Cerebellar cortex (tissue), 1 donor: Measurements from ENCODE around the gene RASEF.

Experiments
- DNase-seq: peaks from one replicate; pipeline ENCODE4 v3.0.0-alpha.2; 2015; ENCODE audit warnings: low spot score

Gene RASEF

GRCh38 chr9:83056174-83056573, 6.8 kb downstream of the RASEF start:
- no peak for DNase-seq

DNA sequence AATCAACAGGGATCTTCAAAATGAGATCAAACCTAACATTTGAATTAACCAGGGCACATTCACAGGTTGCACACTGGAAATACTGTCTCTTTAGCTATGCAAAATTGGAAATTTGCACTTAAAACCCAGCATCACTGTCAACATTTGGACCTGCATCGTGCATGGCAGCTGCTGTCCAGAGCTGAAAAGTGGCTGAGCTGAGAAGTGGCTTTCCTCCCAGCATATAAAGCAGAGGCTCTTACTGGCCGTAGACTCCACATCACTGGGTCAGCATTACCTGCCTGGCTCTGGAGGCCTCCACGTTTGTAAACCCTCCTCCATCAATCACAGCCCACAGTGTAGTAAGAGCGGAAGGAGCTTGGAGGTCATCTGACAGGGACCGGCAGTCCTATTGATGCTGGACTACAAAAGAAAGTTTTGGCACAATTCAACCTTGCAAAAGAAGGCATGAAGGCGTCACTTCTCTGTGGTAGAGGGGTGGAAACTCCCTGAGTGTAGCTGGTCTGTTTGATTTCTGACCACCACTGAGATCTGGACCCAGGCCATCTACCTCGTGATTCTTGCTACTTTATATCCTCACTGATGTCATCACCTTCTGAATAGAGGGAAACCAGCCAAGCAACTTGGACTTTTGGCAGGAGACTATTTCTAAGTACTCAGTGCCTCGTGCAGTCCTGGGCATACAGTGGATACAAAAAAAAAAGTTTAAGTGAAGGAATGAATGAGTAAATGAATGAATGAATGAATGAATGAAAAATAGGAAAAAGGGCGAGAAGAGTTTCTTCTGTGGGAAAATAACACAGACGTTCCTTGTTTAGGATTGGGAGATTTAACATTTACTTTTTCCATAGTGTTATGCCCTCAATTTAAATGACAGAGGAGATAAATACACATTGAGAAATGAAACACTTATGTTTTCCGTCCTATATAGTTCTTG, 14.8 kb downstream of the RASEF start:
- no peak for DNase-seq

DNA sequence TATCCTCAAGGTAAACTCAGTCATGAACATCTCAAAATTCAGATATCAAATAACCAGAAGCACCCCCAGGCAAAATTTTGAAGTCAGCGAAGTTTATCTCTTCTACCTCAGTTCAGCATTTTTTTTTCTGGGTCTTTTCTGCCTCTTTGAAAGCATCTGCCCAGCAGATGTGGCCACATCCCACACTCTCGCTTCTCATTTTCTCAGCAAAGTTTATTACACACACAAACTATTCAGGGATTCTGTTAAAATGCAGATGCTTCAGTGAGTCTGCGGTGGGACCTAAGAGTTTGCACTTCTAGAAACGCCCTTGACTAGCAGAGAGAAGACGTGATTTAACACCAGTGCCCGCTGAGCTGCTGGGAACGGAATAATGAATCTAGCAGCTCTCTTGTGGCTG, 19.3 kb downstream of the RASEF start:
- DNase-seq = no peak

GRCh38 chr9:83041771-83042170, 21.2 kb downstream of the RASEF start:
- DNase-seq = no peak

GRCh38 chr9:83039303-83039702, 23.6 kb downstream of the RASEF start:
- no peak for DNase-seq

DNA sequence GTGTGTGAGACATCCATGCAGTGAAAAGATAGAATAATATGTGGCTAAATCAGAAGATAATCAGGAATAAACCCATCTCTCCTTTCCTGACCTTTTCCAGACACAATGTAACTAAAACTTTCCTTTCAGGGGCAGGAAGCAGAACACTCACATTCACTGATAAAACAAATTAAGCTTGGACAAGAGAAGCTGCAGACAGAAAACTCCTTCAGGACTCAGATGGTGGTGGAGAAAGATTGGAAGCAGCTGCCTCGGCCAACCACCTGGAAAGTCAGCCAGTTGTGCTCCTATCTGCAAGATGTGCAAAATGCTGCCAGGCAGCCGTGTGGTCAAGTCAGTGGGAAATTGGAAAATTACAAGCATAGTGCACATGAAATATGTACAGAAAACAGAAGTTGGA, 26.9 kb downstream of the RASEF start:
- DNase-seq = no peak

- no peak for DNase-seq
Observed at GRCh38 chr9:83035143-83035542, 27.8 kb downstream of the RASEF start.

DNA sequence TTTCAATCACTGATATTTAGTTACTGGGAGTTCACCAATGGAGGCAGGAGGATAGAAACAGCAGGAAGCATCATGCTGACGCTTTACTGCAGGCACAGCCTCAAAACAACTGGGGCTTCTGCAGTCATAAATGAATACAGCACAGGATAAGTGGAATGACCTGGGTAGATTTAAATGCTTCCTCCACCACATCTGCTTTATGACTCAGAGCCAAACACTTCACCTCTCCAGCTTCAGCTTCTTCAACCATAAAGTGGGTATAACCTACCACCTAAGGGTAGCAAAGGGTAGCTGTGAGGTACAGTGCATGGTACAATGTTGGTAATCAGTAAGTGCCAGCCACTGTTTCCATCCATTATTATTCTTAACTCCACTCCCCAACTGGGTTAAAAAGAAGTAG, 28.4 kb downstream of the RASEF start:
- DNase-seq = no peak

- no peak for DNase-seq
Observed at GRCh38 chr9:83034026-83034425, 28.9 kb downstream of the RASEF start.

DNA sequence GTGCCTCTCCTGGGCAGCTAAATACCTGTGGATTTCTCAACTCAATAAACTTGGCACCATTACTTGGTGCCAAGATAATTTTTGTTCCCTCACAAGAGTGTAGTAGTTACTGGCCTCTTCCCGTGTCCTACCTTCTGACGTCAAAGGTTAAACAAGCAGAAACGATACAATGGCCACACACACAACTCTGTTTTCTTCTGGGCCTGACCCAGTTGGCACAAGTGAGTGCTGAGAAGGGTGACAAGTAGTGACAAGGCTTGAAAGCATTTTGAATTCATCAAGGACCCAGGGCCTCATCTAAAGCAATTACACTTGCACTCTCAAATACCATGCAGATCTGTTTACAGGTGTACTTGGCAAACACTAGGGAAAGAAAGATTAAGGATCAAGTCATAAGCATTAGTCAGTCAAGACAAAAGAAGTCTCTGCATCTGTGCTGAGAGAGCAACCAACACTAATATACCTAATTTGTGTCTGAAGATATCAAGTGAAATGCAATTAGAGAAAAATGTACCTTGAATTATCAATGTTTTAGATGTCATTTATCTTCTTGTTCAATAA, 30.8 kb downstream of the RASEF start:
- no peak for DNase-seq

DNA sequence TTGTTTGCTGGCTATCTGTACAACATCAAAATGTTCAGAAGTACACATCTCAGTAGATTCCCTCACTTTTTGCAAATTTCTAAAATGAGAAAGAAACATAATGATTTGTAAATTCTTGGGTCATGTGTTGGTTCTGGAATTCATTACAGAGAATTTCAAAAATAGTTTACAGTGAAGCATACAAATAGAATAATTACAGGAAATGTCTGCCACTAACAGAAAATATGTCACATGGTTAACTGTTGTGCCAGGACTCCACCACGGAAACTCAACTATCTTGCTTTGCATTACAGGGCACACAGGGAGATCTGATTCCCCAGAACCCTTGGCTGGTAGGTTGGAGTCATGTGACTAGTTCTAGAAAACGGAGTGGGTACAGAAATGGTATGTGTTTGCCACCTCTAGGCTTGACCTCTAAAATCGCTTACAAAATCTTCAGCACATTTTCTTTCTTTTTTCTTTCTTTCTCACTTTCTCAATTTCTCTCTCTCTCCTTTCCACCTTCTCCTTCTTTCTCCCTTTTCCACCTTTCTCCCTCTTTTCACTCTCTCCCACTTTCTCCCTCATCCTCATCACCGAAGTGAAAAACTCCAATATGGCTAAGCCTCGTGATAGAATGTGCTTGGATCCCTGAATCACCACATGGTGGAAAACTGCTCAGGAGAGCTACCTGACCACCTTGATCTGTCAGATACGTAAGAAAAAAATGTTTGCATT, 32.4 kb downstream of the RASEF start:
- DNase-seq = no peak

- no peak for DNase-seq
Observed at GRCh38 chr9:83029531-83030137, 33.3 kb downstream of the RASEF start.

GRCh38 chr9:83027153-83027891, 35.6 kb downstream of the RASEF start:
- DNase-seq = no peak

GRCh38 chr9:83024506-83025125, 38.3 kb downstream of the RASEF start:
- no peak for DNase-seq

DNA sequence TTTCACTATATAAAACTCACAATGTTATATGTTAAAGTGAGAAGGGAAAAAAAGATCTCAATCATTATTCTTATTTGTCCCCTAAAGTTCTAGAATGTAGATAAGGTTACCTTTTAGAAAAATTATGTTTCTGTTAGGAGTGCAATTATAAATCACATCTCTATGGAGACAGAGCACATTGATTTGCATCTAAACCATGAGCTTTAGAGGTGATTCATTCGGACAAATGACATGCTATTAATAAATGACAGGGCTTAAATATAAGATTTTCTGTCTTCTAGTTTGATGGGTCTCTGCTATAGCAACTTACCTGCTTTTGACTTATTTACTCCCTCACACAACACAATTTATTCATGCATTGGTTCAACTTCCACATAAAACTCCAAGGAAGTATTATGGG, 39.8 kb downstream of the RASEF start:
- DNase-seq = no peak

DNA sequence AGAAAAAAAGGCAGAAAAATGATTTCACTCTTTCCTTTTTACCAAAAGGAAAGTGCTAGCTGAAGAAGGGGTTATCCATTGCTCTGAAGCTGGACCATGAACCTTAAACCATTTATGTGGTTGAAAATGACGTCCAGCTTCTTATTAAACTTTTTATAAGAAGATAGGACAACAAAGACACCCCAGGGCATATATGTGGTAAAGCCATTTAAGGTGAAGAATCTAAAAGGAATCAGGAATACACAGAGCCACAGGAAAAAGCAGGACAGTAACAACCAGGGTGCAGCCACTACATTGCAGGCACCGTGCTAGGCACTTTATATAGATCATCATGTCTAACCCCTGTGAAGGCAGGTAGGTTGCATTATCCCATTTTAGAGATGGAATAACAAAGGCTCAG, 42.1 kb downstream of the RASEF start:
- DNase-seq = no peak

GRCh38 chr9:83020327-83020726, 42.6 kb downstream of the RASEF start:
- no peak for DNase-seq

DNA sequence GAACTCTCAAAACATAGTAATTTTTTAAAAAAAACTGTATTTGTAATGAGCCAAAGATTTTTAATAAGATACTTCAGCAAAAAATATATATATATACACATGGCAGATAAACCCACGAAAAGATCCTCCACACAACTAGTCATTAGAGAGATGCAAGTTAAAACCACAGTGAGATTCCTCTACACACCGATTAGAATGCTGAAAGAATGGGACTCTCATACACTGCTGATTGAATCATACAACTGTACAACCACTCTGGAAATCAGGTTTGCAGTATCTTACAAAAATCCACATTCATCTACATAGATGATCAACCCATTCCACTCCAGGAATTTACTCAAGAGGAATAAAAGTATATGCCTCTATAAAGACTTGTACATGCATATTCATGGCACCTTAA, 43.7 kb downstream of the RASEF start:
- no peak for DNase-seq

GRCh38 chr9:83015897-83016296, 47.0 kb downstream of the RASEF start:
- no peak for DNase-seq

- no peak for DNase-seq
Observed at GRCh38 chr9:83013867-83014605, 48.9 kb downstream of the RASEF start.
